Loucy (cell line): Measurements from ENCODE around the gene DHRSX.

Experiments used
- H2AFZ ChIP-seq: fragments of 200-600 bp; sonication (generic); 2 replicates; pipeline ENCODE4 v1.6.0; 2016; ENCODE audit warnings: antibody characterized with exemption, mild to moderate bottlenecking, low read length, moderate library complexity
- H3F3A ChIP-seq: fragments of 200-600 bp; 2 replicates; pipeline ENCODE4 v1.6.0; 2016; ENCODE audit warnings: antibody characterized with exemption, low read depth, mild to moderate bottlenecking
- H3K27me3 ChIP-seq: fragments of 200-600 bp; sonication (generic); 2 replicates; pipeline ENCODE4 v1.6.1; 2014; ENCODE audit warnings: low read length, mild to moderate bottlenecking; ENCODE audit not compliant: insufficient read depth, poor library complexity, severe bottlenecking
- H3K36me3 ChIP-seq: fragments of 200-600 bp; sonication (generic); 2 replicates; pipeline ENCODE4 v1.6.1; 2016; ENCODE audit warnings: low read length; ENCODE audit not compliant: insufficient read depth
- H3K4me1 ChIP-seq: fragments of 200-600 bp; sonication (generic); 2 replicates; pipeline ENCODE4 v1.5.1; 2014; ENCODE audit warnings: low read length, mild to moderate bottlenecking; ENCODE audit not compliant: insufficient read depth, poor library complexity, severe bottlenecking
- H3K4me2 ChIP-seq: fragments of 200-600 bp; sonication (generic); 2 replicates; pipeline ENCODE4 v1.6.0; 2014; ENCODE audit warnings: antibody characterized with exemption, low read length, low read depth, mild to moderate bottlenecking; ENCODE audit not compliant: poor library complexity, severe bottlenecking
- H3K4me3 ChIP-seq: fragments of 200-600 bp; sonication (generic); 2 replicates; pipeline ENCODE4 v1.5.1; 2014; ENCODE audit warnings: low read length, mild to moderate bottlenecking, mixed read lengths; ENCODE audit not compliant: poor library complexity, severe bottlenecking
- H3K79me2 ChIP-seq: fragments of 200-600 bp; sonication (generic); 2 replicates; pipeline ENCODE4 v1.6.1; 2014; ENCODE audit warnings: low read length; ENCODE audit not compliant: insufficient read depth
- H3K9ac ChIP-seq: fragments of 200-600 bp; sonication (generic); 2 replicates; pipeline ENCODE4 v1.6.0; 2014; ENCODE audit warnings: mild to moderate bottlenecking, low read depth, low read length, moderate library complexity; ENCODE audit not compliant: poor library complexity, severe bottlenecking
- H3K9me2 ChIP-seq: fragments of 200-600 bp; sonication (generic); replicated peaks from 2 replicates; pipeline ENCODE4 v1.6.1; 2016; ENCODE audit warnings: low read depth, low read length, mixed read lengths
- H3K9me3 ChIP-seq: fragments of 200-600 bp; sonication (generic); 2 replicates; pipeline ENCODE4 v1.6.1; 2014; ENCODE audit warnings: mild to moderate bottlenecking, antibody characterized with exemption, low read length, low read depth; ENCODE audit not compliant: insufficient read depth
- H4K20me1 ChIP-seq: fragments of 200-600 bp; sonication (generic); 2 replicates; pipeline ENCODE4 v1.6.0; 2014; ENCODE audit warnings: antibody characterized with exemption, low read length, mild to moderate bottlenecking; ENCODE audit not compliant: insufficient read depth, poor library complexity, severe bottlenecking
- CTCF ChIP-seq: fragments of 200-600 bp; sonication (generic); conservative IDR thresholded peaks from 2 replicates; pipeline ENCODE4 v1.5.1; 2014; ENCODE audit warnings: mild to moderate bottlenecking, antibody characterized with exemption, low read length
- EZH2phosphoT487 ChIP-seq: fragments of 200-600 bp; IDR thresholded peaks from 2 replicates; pipeline ENCODE4 v1.6.1; 2018; ENCODE audit warnings: antibody characterized with exemption, mild to moderate bottlenecking, moderate library complexity, borderline replicate concordance

DHRSX gene

GRCh38 chrX:2325076-2325784 is 175.5 kb downstream of the DHRSX start:
- H3K79me2 ChIP-seq, result no peaks in the 10 kb centered on the region
- no peak overlapping the region for H3K4me2 ChIP-seq
- H3K9me2 ChIP-seq, result no peaks in the 10 kb centered on the region
- H3K9ac ChIP-seq, result no peak overlapping the region
- H3F3A ChIP-seq, result no peaks in the 10 kb centered on the region
- H3K4me3 ChIP-seq, result no peak overlapping the region
- no peaks in the 10 kb centered on the region for H3K27me3 ChIP-seq
- H4K20me1 ChIP-seq, result no peaks in the 10 kb centered on the region
- no peaks in the 10 kb centered on the region for H3K36me3 ChIP-seq
- no peaks in the 10 kb centered on the region for H3K4me1 ChIP-seq
- TF ChIP-seq CTCF (no peak), EZH2phosphoT487 (no peak)
- H2AFZ ChIP-seq, result no peak overlapping the region
- H3K9me3 ChIP-seq, result no peaks in the 10 kb centered on the region

- H3K27me3 ChIP-seq, result no peaks in the 10 kb centered on the region
- no peak overlapping the region for H3K4me3 ChIP-seq
- H3K79me2 ChIP-seq, result no peaks in the 10 kb centered on the region
- H4K20me1 ChIP-seq, result no peaks in the 10 kb centered on the region
- no peak overlapping the region for H2AFZ ChIP-seq
- no peak overlapping the region for H3K9ac ChIP-seq
- no peaks in the 10 kb centered on the region for H3F3A ChIP-seq
- no peaks in the 10 kb centered on the region for H3K9me2 ChIP-seq
- no peaks in the 10 kb centered on the region for H3K9me3 ChIP-seq
- H3K4me2 ChIP-seq, result no peak overlapping the region
- H3K4me1 ChIP-seq, result no peaks in the 10 kb centered on the region
- TF ChIP-seq EZH2phosphoT487, result no peak
- no peak for TF ChIP-seq CTCF
- no peaks in the 10 kb centered on the region for H3K36me3 ChIP-seq
Measured at GRCh38 chrX:2324151-2324550, 176.6 kb downstream of the DHRSX start.

GRCh38 chrX:2321411-2321810 is 179.4 kb downstream of the DHRSX start:
- H3K79me2 ChIP-seq, result no peaks in the 10 kb centered on the region
- no peaks in the 10 kb centered on the region for H3K9me2 ChIP-seq
- no peak overlapping the region for H2AFZ ChIP-seq
- no peaks in the 10 kb centered on the region for H3K27me3 ChIP-seq
- H3K4me1 ChIP-seq, result no peaks in the 10 kb centered on the region
- H3K36me3 ChIP-seq, result no peaks in the 10 kb centered on the region
- H3K9me3 ChIP-seq, result no peaks in the 10 kb centered on the region
- H3F3A ChIP-seq, result no peaks in the 10 kb centered on the region
- H3K9ac ChIP-seq, result no peak overlapping the region
- TF ChIP-seq EZH2phosphoT487 (no peak), CTCF (no peak)
- H4K20me1 ChIP-seq, result no peaks in the 10 kb centered on the region
- no peak overlapping the region for H3K4me2 ChIP-seq
- H3K4me3 ChIP-seq, result no peak overlapping the region
